K562 (cell line): ENCODE measurements around the gene AQP2.

Source experiments
- BRF1 ChIP-seq: IDR thresholded peaks from 3 replicates; pipeline ENCODE4 v1.6.1; 2011; ENCODE audit warnings: borderline replicate concordance, mild to moderate bottlenecking; ENCODE audit not compliant: insufficient read length; ENCODE audit errors: extremely low read depth
- CEBPB ChIP-seq: fragments of 450-650 bp; IDR thresholded peaks from 2 replicates; pipeline ENCODE4 v1.6.1; 2016; ENCODE audit warnings: missing genetic modification characterization, missing compliant biosample characterization
- ELF1 ChIP-seq: fragments of 200-800 bp; sonication (Bioruptor generic); IDR thresholded peaks from 2 replicates; pipeline ENCODE4 v1.6.1; 2016; ENCODE audit warnings: missing genetic modification characterization, missing compliant biosample characterization
- FOSL1 ChIP-seq: fragments of 200-800 bp; sonication (Bioruptor generic); conservative IDR thresholded peaks from 2 replicates; pipeline ENCODE4 v1.6.1; 2016; ENCODE audit warnings: missing genetic modification characterization, missing compliant biosample characterization
- MYBL2 ChIP-seq, 2 experiments: fragments of 450-650 bp in 1 of 2; sonication (generic) in 1 of 2; formaldehyde crosslinking in 1 of 2; IDR thresholded peaks; 2 replicates each; pipeline versions ENCODE4 v1.6.1 to v1.8.1; 2017 to 2022; ENCODE audit warnings: borderline replicate concordance in 1 of 2, inconsistent platforms in 1 of 2, low read depth in 1 of 2, mild to moderate bottlenecking in 1 of 2, missing genetic modification reagents in 1 of 2, moderate library complexity in 1 of 2
- POLR2A ChIP-seq: fragments of 450-650 bp; conservative IDR thresholded peaks from 2 replicates; pipeline ENCODE4 v1.6.1; 2016
- PRDM10 ChIP-seq: fragments of 450-650 bp; IDR thresholded peaks from 2 replicates; pipeline ENCODE4 v1.6.1; 2018; ENCODE audit not compliant: partially characterized antibody
- SRF ChIP-seq, 2 experiments: fragments of 250-450, 450-650 bp in 1 of 2; sonication (Bioruptor Pico) in 1 of 2; sonication (generic) in 1 of 2; formaldehyde crosslinking; IDR thresholded peaks; 2 replicates each; pipeline versions ENCODE4 v1.5.0 to v1.5.1; 2020 to 2022; ENCODE audit warnings: mild to moderate bottlenecking in 1 of 2, missing genetic modification reagents in 1 of 2
- TF ChIP-seq, protein P1 (sequence below), 3 experiments: IDR thresholded peaks in 2 of 3; conservative IDR thresholded peaks in 1 of 3; 2 replicates each; pipeline ENCODE4 v1.5.1; 2011 to 2012; ENCODE audit warnings: low read length in 3 of 3, mild to moderate bottlenecking in 3 of 3, control low read depth in 2 of 3, improper control_type of control experiment in 1 of 3, inconsistent platforms in 1 of 3, low read depth in 1 of 3, mixed read lengths in 1 of 3, moderate library complexity in 1 of 3; ENCODE audit not compliant: insufficient read depth in 2 of 3

- TF ChIP-seq, protein P1, sequence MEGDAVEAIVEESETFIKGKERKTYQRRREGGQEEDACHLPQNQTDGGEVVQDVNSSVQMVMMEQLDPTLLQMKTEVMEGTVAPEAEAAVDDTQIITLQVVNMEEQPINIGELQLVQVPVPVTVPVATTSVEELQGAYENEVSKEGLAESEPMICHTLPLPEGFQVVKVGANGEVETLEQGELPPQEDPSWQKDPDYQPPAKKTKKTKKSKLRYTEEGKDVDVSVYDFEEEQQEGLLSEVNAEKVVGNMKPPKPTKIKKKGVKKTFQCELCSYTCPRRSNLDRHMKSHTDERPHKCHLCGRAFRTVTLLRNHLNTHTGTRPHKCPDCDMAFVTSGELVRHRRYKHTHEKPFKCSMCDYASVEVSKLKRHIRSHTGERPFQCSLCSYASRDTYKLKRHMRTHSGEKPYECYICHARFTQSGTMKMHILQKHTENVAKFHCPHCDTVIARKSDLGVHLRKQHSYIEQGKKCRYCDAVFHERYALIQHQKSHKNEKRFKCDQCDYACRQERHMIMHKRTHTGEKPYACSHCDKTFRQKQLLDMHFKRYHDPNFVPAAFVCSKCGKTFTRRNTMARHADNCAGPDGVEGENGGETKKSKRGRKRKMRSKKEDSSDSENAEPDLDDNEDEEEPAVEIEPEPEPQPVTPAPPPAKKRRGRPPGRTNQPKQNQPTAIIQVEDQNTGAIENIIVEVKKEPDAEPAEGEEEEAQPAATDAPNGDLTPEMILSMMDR (IDR thresholded peaks at IDR 0.05 in 2 of 3, conservative IDR thresholded peaks at IDR 0.05 in 1 of 3; ENCODE audit: insufficient read depth in 2 of 3, low read depth in 1 of 3, low read length in 3 of 3): no peak
- TF ChIP-seq ELF1 (tag) (no peak), MYBL2 (IDR thresholded peaks at IDR 0.05; ENCODE audit: low read depth) (no peak), MYBL2 (CRISPR knock-in tag; IDR thresholded peaks at IDR 0.05; ENCODE audit: borderline replicate concordance) (no peak), SRF (CRISPR knock-in tag; IDR thresholded peaks at IDR 0.05) (no peak), CEBPB (no peak), BRF1 (no peak), FOSL1 (tag) (no peak), PRDM10 (no peak), POLR2A (no peak)
Observed at GRCh38 chr12:49961111-49961922, 10.8 kb downstream of the AQP2 start, which contains the start of gene AQP5.
